Fibroblast of the aortic adventitia (primary cell): Measurements from ENCODE around the gene CLSTN2. TPM values are rescaled to one million over a fixed set of nuclear protein-coding genes. Genes with fewer than 3 reads are reported as not detected.

ENCODE experiments used
- DNase-seq: peaks from one replicate; pipeline ENCODE4 v3.0.0-alpha.2; 2010; ENCODE audit warnings: low read depth
- H3K4me3 ChIP-seq: 2 replicates; pipeline ENCODE4 v1.5.1; 2011; ENCODE audit warnings: low read depth, mild to moderate bottlenecking, control low read depth, low read length, moderate library complexity
- small RNA-seq: library from RNA; depleted of rRNA; stranded (forward); fragments of <200 nt; gene quantifications from one replicate; pipeline ENCODE3, GENCODE V24; 2012
- total RNA-seq: library from RNA; depleted of rRNA; stranded (reverse); fragments of >200 nt; gene quantifications from 2 replicates; pipeline ENCODE4 v1.2.3, GENCODE V29; 2012; ENCODE audit warnings: low replicate concordance
- TF ChIP-seq, protein P1 (sequence below): IDR thresholded peaks from 2 replicates; pipeline ENCODE4 v1.5.1; 2011; ENCODE audit warnings: mild to moderate bottlenecking, low read length, control low read depth, inconsistent platforms; ENCODE audit not compliant: insufficient read depth

CLSTN2 gene
- total RNA-seq, 1 donor = 3.2 TPM

DNA sequence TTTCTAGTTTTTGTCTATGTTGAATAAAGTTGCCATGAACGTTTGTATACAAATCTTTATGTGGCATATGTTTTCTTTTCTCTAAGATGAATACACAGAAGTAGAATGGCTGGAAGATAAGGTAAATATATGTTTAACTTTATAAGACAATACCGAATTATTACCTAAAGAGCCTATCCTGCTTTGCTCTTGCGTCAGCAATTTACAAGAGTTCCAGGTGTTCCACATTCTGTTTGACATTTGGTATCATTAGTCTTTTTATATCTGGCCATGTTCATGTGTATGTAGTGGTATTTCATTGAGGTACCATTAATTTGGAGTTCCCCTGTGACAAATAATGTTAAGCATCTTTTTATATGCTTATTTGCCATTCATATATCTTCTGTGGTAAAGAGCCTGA is 668.8 kb downstream of the CLSTN2 start:
- no peak overlapping the region for H3K4me3 ChIP-seq
- DNase-seq = no peak
- TF ChIP-seq, protein P1, sequence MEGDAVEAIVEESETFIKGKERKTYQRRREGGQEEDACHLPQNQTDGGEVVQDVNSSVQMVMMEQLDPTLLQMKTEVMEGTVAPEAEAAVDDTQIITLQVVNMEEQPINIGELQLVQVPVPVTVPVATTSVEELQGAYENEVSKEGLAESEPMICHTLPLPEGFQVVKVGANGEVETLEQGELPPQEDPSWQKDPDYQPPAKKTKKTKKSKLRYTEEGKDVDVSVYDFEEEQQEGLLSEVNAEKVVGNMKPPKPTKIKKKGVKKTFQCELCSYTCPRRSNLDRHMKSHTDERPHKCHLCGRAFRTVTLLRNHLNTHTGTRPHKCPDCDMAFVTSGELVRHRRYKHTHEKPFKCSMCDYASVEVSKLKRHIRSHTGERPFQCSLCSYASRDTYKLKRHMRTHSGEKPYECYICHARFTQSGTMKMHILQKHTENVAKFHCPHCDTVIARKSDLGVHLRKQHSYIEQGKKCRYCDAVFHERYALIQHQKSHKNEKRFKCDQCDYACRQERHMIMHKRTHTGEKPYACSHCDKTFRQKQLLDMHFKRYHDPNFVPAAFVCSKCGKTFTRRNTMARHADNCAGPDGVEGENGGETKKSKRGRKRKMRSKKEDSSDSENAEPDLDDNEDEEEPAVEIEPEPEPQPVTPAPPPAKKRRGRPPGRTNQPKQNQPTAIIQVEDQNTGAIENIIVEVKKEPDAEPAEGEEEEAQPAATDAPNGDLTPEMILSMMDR = no peak

DNA sequence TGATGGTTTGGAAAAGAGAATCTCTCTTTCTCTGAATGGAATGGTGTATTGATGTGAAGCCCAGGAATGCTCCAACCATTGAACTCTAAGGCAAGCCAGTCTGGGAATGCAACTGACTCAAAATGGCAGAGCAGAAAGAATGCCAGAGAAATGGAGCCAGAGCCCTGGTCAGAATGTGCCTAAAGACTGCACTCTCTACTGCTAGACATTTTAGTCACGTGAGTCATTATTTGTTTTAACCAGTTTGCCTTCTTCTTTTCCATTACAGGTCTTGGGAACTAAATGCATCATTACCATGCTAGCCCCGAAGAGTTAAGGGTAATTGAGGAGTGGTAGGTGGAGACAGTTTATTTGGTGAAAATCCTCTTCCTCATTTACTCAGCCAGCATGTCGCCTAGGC is 675.6 kb downstream of the CLSTN2 start:
- TF ChIP-seq, protein P1 = no peak
- no peak overlapping the region for H3K4me3 ChIP-seq
- DNase-seq = no peak

DNA sequence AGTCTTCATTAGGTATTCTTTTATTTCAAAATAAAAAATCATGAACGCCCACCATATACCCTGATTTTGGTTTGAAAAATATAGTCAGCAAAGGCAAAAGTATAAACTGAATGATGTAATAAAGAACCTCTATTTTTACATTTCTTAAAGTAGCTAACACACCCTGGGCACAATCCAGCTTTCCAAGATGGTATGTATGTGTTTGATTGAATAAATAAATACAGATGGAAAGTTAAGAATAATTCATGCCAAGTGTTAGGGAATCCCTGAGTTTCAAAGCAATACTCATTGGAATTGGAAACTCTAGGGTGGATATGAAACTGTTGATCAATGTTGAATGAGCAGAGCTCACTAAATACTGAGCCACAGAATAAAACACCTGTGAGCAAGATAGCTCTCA is 679.0 kb downstream of the CLSTN2 start:
- TF ChIP-seq, protein P1 = no peak
- no peak for DNase-seq
- no peak overlapping the region for H3K4me3 ChIP-seq

DNA sequence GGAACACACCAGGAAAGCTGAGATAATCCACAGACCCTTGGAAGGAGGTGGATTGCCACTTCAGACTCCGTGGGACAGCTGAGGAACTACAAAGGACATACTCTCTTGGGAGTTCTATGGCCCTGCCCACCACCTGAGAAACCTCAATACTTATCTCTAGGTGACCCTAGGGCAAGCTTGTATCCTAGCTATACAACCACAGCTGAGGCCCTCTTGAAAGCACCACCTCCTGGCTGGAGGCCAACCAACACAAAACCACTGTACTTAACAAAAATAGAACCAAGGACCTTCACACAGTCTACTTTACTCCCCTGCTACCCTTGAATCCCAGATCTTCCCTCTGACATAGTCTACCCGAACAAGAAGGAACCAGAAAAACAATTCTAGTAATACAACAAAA is 682.1 kb downstream of the CLSTN2 start:
- TF ChIP-seq, protein P1 = no peak
- DNase-seq = no peak

DNA sequence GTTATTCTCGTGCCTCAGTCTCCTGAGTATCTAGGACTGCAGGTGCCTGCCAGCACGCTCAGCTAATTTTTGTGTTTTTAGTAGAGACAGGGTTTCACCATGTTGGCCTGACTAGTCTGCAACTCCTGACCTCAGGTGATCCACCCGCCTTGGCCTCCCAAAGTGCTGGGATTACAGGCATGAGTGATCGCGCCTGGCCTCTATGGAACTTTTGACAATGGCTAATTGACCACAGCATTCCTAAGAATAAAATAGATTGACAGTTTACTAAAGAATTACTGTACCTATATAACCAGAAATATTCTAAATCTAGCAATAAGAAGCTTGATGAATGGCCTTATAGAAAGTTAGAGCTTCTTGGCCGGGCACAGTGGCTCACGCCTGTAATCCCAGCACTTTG is 691.9 kb downstream of the CLSTN2 start:
- TF ChIP-seq, protein P1 = no peak
- H3K4me3 ChIP-seq = no peak overlapping the region
- DNase-seq = no peak

More for the DNA sequence above, 682.1 kb downstream of the CLSTN2 start:
- no peak overlapping the region for H3K4me3 ChIP-seq

Small RNA genes within 50 kb of the gene (small RNA-seq; reads per million reads assigned to genes)
- not detected for gene AC048346.1
